Mononuclear cell (primary cell): ENCODE measurements around the gene SEMA5A. TPM values are rescaled to one million over a fixed set of nuclear protein-coding genes. Genes with fewer than 3 reads are reported as not detected.

ENCODE experiments used
- H3K27me3 ChIP-seq: 2 replicates; pipeline ENCODE4 v1.6.0; 2011; ENCODE audit warnings: low read length, control low read depth; ENCODE audit not compliant: insufficient read depth
- H3K4me1 ChIP-seq: 2 replicates; pipeline ENCODE4 v1.5.1; 2011; ENCODE audit warnings: mild to moderate bottlenecking, low read length, control low read depth; ENCODE audit not compliant: insufficient read depth
- H3K4me3 ChIP-seq: 2 replicates; pipeline ENCODE4 v1.5.1; 2011; ENCODE audit warnings: mild to moderate bottlenecking, low read length, moderate library complexity
- H3K9me3 ChIP-seq: 2 replicates; pipeline ENCODE4 v1.5.1; 2011; ENCODE audit warnings: low read depth, mild to moderate bottlenecking, control low read depth, low read length
- total RNA-seq: library from RNA; depleted of rRNA; stranded (reverse); fragments of >200 nt; gene quantifications from one replicate; pipeline ENCODE4 v1.2.3, GENCODE V29; 2012

The SEMA5A gene
- total RNA-seq, 1 donor = 0.84 TPM

- no peaks in the 10 kb centered on the region for H3K4me1 ChIP-seq
- no peaks in the 10 kb centered on the region for H3K9me3 ChIP-seq
- H3K27me3 ChIP-seq = no peaks in the 10 kb centered on the region
- no peak overlapping the region for H3K4me3 ChIP-seq
These were observed 362.8 kb downstream of the SEMA5A start for GRCh38 chr5:9182899-9183695.

GRCh38 chr5:9176641-9177040, 369.2 kb downstream of the SEMA5A start:
- Histone ChIP-seq H3K27me3 (no peaks in the 10 kb centered on the region), H3K4me1 (no peaks in the 10 kb centered on the region), H3K4me3 (no peak overlapping the region), H3K9me3 (no peaks in the 10 kb centered on the region)

- no peaks in the 10 kb centered on the region for H3K4me1 ChIP-seq
- no peak overlapping the region for H3K4me3 ChIP-seq
- H3K9me3 ChIP-seq = no peaks in the 10 kb centered on the region
These were observed 371.4 kb downstream of the SEMA5A start for GRCh38 chr5:9174446-9174845.

GRCh38 chr5:9173281-9174048, 372.4 kb downstream of the SEMA5A start:
- H3K4me3 ChIP-seq = no peak overlapping the region
- no peaks in the 10 kb centered on the region for H3K4me1 ChIP-seq
- H3K9me3 ChIP-seq = no peaks in the 10 kb centered on the region
- no peaks in the 10 kb centered on the region for H3K27me3 ChIP-seq

More at GRCh38 chr5:9174446-9174845, 371.4 kb downstream of the SEMA5A start:
- H3K27me3 ChIP-seq = no peaks in the 10 kb centered on the region

- no peaks in the 10 kb centered on the region for H3K9me3 ChIP-seq
- H3K4me1 ChIP-seq = no peaks in the 10 kb centered on the region
- H3K4me3 ChIP-seq = no peak overlapping the region
- no peaks in the 10 kb centered on the region for H3K27me3 ChIP-seq
These were observed 375.8 kb downstream of the SEMA5A start for GRCh38 chr5:9170026-9170425.

GRCh38 chr5:9169557-9169902, 376.3 kb downstream of the SEMA5A start:
- no peaks in the 10 kb centered on the region for H3K9me3 ChIP-seq
- no peaks in the 10 kb centered on the region for H3K4me1 ChIP-seq
- H3K4me3 ChIP-seq = no peak overlapping the region
- H3K27me3 ChIP-seq = no peaks in the 10 kb centered on the region

- no peaks in the 10 kb centered on the region for H3K27me3 ChIP-seq
- no peaks in the 10 kb centered on the region for H3K9me3 ChIP-seq
- no peaks in the 10 kb centered on the region for H3K4me1 ChIP-seq
- no peak overlapping the region for H3K4me3 ChIP-seq
These were observed 376.9 kb downstream of the SEMA5A start for GRCh38 chr5:9168791-9169556.

- H3K9me3 ChIP-seq = no peaks in the 10 kb centered on the region
- no peak overlapping the region for H3K4me3 ChIP-seq
- H3K27me3 ChIP-seq = no peaks in the 10 kb centered on the region
These were observed 379.4 kb downstream of the SEMA5A start for GRCh38 chr5:9166202-9167112.

GRCh38 chr5:9165546-9165945, 380.3 kb downstream of the SEMA5A start:
- no peaks in the 10 kb centered on the region for H3K9me3 ChIP-seq
- H3K4me3 ChIP-seq = no peak overlapping the region
- no peaks in the 10 kb centered on the region for H3K27me3 ChIP-seq
- H3K4me1 ChIP-seq = no peaks in the 10 kb centered on the region

More at GRCh38 chr5:9166202-9167112, 379.4 kb downstream of the SEMA5A start:
- no peaks in the 10 kb centered on the region for H3K4me1 ChIP-seq

- Histone ChIP-seq H3K27me3 (no peaks in the 10 kb centered on the region), H3K9me3 (no peaks in the 10 kb centered on the region), H3K4me1 (no peaks in the 10 kb centered on the region), H3K4me3 (no peak overlapping the region)
These were observed 385.1 kb downstream of the SEMA5A start for GRCh38 chr5:9160747-9161146.

GRCh38 chr5:9157811-9158210, 388.1 kb downstream of the SEMA5A start:
- Histone ChIP-seq H3K27me3 (no peaks in the 10 kb centered on the region), H3K4me1 (no peaks in the 10 kb centered on the region), H3K4me3 (no peak overlapping the region), H3K9me3 (no peaks in the 10 kb centered on the region)

- Histone ChIP-seq H3K4me3 (no peak overlapping the region), H3K4me1 (no peaks in the 10 kb centered on the region), H3K27me3 (no peaks in the 10 kb centered on the region), H3K9me3 (no peaks in the 10 kb centered on the region)
These were observed 388.9 kb downstream of the SEMA5A start for GRCh38 chr5:9157020-9157419.

- Histone ChIP-seq H3K4me3 (no peak overlapping the region), H3K27me3 (no peaks in the 10 kb centered on the region), H3K4me1 (no peaks in the 10 kb centered on the region), H3K9me3 (no peaks in the 10 kb centered on the region)
These were observed 389.6 kb downstream of the SEMA5A start for GRCh38 chr5:9156282-9156681.

- H3K9me3 ChIP-seq = no peaks in the 10 kb centered on the region
- no peak overlapping the region for H3K4me3 ChIP-seq
- no peaks in the 10 kb centered on the region for H3K27me3 ChIP-seq
- H3K4me1 ChIP-seq = no peaks in the 10 kb centered on the region
These were observed 394.0 kb downstream of the SEMA5A start for GRCh38 chr5:9151684-9152427.
